Body of pancreas (tissue), 4 donors: ENCODE results near the gene NINL.

Experiments used
- CTCF ChIP-seq, 7 experiments: fragments of 450-650 bp in 4 of 7; fragments of 200-600 bp in 3 of 7; sonication (generic) in 3 of 7; IDR thresholded peaks; one replicate each; pipeline ENCODE4 v1.5.1; 2016 to 2019; ENCODE audit warnings: antibody characterized with exemption in 7 of 7
- POLR2A ChIP-seq, 3 donors: fragments of 450-650 bp; IDR thresholded peaks; one replicate each; pipeline ENCODE4 v1.6.1; 2016; ENCODE audit warnings: antibody characterized with exemption in 3 of 3, mild to moderate bottlenecking in 2 of 3

- TF ChIP-seq POLR2A (IDR thresholded peaks at IDR 0.05), result no peak
- no peak for TF ChIP-seq CTCF (IDR thresholded peaks at IDR 0.05)
These were observed 104.0 kb downstream of the NINL start for GRCh38 chr20:25481235-25481917.
